ENCODE measurements around the gene CCDC197.

DNA sequence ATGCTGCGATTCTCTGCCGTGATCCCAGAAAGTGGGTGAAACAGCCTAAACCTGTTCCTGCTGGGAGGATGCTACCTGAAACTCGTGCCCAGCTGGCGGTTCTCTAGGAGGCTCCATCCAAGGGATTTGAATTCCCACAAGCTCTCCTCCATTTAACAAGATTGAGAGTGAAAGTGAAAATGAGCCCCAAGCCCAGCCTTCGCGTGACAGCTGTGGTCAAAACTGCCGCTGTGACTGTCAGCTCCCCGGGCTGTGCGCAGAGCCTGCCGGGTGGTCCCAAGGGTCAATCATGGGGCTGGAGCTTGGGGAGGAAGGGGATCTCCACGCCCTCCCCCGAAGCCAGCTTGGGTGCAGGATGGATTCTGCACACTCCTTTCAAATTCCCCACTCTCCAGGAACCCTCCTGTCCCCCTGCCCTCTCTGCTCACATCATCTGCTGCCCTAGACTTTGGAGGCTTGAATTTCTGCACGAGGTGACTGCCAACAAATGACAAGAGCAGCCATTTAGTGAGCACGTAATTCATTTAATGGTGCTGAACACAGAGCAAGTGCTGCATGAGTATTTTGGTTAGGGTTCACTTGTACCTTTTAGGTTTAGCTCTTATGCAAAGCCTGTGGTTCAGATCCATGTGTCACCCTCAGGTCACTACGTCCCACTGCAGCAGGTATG is 26.0 kb upstream of the CCDC197 start:
- no peak for TF ChIP-seq CTCF (IDR thresholded peaks at IDR 0.05; ENCODE audit: poor library complexity, severe bottlenecking)
- no peak for TF ChIP-seq EP300 (conservative IDR thresholded peaks at IDR 0.05; ENCODE audit: poor library complexity, severe bottlenecking)
- TF ChIP-seq EZH2 (IDR thresholded peaks at IDR 0.05; ENCODE audit: borderline replicate concordance, insufficient read depth, low read length, poor library complexity, severe bottlenecking) = no peak
- no peak for TF ChIP-seq MXI1 (conservative IDR thresholded peaks at IDR 0.05; ENCODE audit: poor library complexity, severe bottlenecking)
- TF ChIP-seq TAF1 (IDR thresholded peaks at IDR 0.05; ENCODE audit: low read depth) = no peak

All from neural cell (in vitro differentiated cells).